GM18868 (cell line): ENCODE data around the gene RIPK4.
"Not testable (repeated sequence)": the region's sequence is repeated elsewhere in the genome, so short reads cannot be mapped to it uniquely, and the experiment has no call there.

ENCODE experiments used
- ATAC-seq: cut with Tn5 transposase; IDR thresholded peaks from one replicate; pipeline ENCODE4 v1.9.1; 2021; ENCODE audit warnings: mild to moderate bottlenecking, moderate library complexity; ENCODE audit not compliant: unreplicated experiment

The RIPK4 gene

DNA sequence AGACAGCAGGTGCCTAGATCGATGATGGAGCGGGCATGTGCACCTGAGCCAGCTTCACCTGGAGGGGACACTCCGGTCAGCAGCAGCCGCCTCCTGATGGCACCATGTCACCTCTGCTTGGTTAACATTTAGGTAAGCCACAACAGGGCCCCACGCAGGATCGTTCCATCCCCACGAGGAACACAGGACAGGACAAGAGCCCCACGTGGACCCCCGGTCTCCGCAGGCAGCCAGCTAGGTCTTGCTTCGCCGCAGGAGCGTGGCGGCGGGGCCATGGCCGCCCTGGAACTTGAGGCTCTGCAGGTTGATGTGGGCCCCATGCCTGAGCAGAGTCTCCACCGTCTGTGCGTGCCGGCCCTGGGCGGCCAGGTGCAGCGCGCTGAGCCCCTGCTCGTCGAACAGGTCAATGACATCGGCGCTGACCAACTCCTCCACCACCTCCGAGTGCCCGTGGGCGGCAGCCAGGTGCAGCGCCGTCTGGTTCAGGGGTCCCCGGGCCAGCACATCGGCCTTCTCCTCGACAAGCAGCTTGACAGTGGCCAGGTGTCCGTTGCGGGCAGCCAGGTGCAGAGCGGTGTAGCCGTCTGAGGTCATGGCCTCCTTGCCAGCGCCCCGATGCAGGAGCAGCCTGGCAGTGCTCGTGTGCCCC is 26.1 kb downstream of the RIPK4 start:
- no peak for ATAC-seq

DNA sequence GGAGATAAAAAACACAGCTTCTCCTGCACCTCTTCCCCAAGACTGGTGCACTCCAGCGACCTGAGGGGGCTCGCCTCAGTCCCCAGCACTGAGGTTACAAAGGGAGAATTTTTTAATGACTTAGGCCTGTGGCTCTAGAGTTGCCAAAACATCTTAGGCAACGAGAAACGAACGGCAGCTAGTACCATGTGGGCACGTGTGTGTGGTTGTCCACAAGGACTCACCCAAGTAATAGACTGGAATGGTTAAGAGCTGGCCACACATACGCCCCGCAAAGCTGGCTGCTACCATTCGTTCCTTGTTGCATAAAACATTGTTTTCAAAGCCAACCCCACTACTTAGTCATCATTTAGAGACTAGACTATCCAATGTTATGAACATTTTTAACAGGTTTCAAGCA is 26.9 kb downstream of the RIPK4 start:
- no peak for ATAC-seq

- no peak for ATAC-seq
These were observed 27.8 kb downstream of the RIPK4 start for GRCh38 chr21:41739011-41739410.

DNA sequence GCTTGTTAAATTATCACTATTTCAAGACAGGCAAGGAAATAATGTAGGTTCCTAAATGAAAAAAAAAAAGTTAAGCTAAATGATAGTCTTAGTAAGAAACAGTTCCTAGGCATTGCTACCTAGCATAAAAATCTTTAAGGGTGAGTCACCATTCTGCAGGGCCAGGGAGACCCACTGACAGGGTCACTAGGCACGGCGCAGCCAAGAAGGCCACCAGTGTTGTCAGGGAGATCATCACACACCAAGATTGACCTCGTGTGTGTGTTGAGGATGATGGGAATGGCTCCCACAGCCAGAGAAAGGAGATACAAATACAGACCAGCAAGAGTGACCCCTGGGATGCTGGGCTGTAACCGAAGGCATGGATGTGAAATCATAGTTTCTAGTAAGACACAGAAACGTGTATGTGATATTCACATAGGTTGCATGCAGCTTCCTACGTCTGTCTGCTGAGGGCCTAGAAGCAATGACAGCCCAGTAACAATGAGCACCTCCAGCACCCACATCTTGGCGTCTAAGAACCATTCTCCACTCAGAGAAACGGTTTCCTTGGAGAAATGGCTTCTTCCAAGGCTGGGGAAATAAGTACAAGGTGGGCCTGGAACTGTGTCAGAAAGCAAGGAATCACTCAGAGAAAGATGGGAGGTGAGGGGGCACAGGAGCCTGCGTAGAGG is 29.1 kb downstream of the RIPK4 start:
- no peak for ATAC-seq

- no peak for ATAC-seq
These were observed 30.4 kb downstream of the RIPK4 start for GRCh38 chr21:41736423-41736822.

GRCh38 chr21:41733951-41734689 is 32.7 kb downstream of the RIPK4 start:
- ATAC-seq, result no peak

DNA sequence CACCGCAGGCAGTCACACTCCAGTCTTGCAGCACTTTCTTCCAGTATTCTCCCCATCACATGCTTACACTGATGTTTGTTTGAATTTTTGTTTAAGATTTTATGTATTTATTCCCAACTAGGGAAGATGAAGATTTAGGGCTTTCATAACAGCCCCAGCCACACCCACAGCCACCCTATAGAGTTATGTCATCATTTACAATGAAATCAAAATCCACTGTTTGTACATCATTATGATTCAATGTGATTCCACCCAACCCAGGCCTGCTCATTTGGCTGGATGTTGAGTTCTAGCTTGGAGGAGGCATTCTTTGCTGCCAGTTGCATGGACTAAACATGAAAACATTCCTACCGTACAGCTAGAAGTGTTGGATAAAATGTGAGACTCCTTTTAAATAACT is 35.8 kb downstream of the RIPK4 start:
- ATAC-seq, result no peak

DNA sequence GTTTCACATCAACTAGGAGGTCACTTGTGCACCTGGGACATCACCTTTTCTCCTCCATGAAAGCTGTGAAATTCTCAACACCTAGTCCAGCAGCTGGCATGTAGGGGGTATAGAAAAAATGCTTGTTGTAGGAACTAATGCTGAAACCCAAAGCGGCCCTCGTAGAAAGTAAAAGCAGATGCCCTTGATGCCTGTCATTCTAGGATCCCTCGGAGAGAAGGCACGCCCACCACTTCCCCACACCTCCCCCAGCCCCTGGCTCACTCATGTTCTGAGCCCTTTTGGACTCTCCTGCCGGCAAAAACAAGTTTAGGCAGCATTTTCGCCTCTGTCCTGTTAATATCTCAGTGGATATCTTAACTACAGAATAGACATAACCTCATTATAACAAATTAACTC is 36.5 kb downstream of the RIPK4 start:
- no peak for ATAC-seq

- no peak for ATAC-seq
These were observed 37.0 kb downstream of the RIPK4 start for GRCh38 chr21:41729701-41730366.

DNA sequence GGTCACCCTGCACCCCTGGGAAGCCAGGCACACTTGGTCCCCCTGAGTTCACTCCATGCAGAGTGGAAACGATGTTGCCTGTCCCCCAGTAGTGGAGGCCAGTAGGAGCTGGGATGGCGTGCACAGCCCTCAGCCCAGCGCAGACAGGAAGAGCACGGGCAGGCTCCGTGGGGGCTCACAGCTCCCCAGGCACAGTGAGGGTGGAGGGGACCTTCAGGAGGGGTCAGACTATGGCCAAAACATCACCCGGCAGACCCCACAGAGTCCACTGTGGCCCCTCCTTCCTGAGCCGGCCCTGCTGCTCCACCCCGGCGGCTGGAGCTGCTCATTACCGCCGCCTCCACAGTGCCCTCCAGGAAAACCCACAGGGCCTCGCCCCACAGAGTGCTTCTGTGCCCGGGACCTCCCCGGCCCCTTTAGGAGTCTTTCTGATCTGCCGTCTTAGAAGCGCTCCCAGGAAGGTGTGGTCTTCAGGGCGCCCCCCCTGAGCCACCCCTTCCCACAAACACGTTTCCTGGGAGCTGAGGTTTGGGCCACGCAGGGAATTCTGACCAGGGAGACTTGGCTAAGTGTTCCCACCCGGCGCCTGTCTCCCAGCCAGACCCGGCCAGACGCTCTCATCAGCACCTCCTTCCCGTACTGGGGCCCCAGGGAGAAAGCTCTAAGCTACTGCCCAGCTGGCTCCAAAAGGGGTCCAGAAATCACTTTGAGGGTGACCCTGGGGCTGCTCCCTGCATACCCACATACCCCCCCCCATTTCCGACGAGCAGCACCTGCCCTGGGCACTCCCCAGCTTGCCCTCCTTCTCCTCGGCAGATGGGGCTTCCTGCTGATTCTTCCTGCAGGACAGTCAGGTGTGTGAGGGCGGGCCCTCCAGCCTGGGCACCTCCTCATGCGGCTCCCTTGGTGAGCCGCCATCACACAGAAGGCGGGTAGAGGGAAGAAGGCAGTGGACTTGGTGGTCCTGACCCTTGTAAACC is 38.8 kb downstream of the RIPK4 start:
- ATAC-seq, result no peak

- ATAC-seq, result no peak
These were observed 39.7 kb downstream of the RIPK4 start for GRCh38 chr21:41726970-41727783.

DNA sequence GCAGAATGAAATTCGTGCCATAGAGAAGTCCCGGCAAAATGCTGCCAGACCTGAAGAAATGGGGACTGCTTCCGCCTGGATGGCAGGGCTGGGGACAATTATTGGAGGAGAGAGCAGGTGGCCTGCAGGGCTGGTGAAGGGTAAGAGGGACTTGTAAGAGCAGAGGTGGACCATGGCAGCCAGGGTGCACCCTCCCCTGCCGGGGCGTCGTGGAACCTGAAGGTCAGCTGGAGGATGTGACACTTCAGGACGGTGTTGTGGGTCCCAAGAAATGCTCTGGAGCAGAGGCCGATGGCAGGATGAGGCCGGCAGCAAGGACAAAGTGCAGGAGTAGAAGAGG is 40.3 kb downstream of the RIPK4 start:
- no peak for ATAC-seq

GRCh38 chr21:41726058-41726558 is 40.7 kb downstream of the RIPK4 start:
- ATAC-seq, result no peak

- ATAC-seq, result no peak
These were observed 41.3 kb downstream of the RIPK4 start for GRCh38 chr21:41725421-41726031.

- not testable (repeated sequence) for ATAC-seq
These were observed 43.0 kb downstream of the RIPK4 start for GRCh38 chr21:41723835-41724234.

GRCh38 chr21:41722052-41723018 is 44.5 kb downstream of the RIPK4 start:
- no peak for ATAC-seq

GRCh38 chr21:41720250-41720649 is 46.6 kb downstream of the RIPK4 start:
- ATAC-seq, result no peak

DNA sequence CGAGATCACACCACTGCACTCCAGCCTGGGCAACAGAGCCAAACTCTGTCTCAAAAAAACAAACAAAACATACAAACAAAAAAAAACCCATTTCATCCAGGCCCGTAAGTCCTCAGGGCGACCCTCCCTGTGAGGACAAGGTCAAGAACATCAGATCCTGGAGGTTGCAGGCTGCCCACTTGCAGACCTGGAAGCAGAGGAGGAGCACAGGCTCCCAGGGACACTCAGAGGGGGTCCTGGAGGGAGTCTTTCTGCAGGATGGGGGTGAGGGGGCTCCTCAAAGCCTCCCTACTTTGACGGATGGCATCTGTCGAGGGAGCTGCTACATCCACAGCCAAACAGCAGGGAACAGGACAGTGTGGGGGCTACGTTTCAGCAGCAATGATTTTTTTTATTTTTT is 47.2 kb downstream of the RIPK4 start:
- no peak for ATAC-seq
